ENCODE measurements around the gene TMEM72. TPM values are rescaled to one million over a fixed set of nuclear protein-coding genes. Genes with fewer than 3 reads are reported as not detected.

The TMEM72 gene
- polyA plus RNA-seq, 3 donors: not detected

DNA sequence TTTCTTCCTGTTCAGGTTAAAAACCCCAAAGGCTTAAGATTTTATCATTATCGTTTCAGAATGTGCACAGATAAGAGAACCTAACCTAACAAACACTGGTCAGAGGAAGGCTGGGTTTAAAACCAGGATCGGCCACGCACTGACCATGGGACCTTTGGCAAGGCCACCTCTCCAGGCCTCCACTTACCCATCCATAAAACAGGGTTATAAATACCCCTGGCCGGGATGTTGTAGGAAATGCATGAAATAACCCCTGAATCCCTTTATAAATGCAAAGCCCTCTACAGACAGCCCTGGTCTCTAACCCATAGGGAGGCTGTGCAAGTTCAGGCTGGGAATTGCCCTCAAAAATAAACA lies 67.1 kb downstream of the TMEM72 start:
- Histone ChIP-seq H3K27ac (ENCODE audit: low read depth in 1 of 2, low read length in 2 of 2) (peak overlapping the region; percentile 15 to 61), H3K4me2 (replicated peaks; ENCODE audit: extremely low read depth, low read length, poor library complexity, severe bottlenecking) (no peak overlapping the region), H4K20me1 (ENCODE audit: insufficient read depth, low read length) (peaks cover 77% of the 10 kb centered on the region), H3K36me3 (replicated peaks in 1 of 2; ENCODE audit: control insufficient read depth in 1 of 2, insufficient read depth in 2 of 2, low read length in 2 of 2) (peaks cover 71 to 80% of the 10 kb centered on the region in 2 donors), H3K4me1 (ENCODE audit: control insufficient read depth in 1 of 2, insufficient read depth in 2 of 2, low read length in 2 of 2) (peaks cover 24 to 40% of the 10 kb centered on the region in 2 donors), H3K27me3 (ENCODE audit: control insufficient read depth in 2 of 2, insufficient read depth in 2 of 2, low read length in 2 of 2) (no peaks in the 10 kb centered on the region), H3K9me3 (replicated peaks in 1 of 2; ENCODE audit: control insufficient read depth in 1 of 2, insufficient read depth in 1 of 2, low read length in 2 of 2) (no peaks in the 10 kb centered on the region), H3K79me2 (ENCODE audit: insufficient read depth, low read length) (peaks cover 76% of the 10 kb centered on the region), H2AFZ (ENCODE audit: insufficient read depth, low read depth, low read length, poor library complexity, severe bottlenecking) (no peak overlapping the region), H3K9ac (ENCODE audit: insufficient read depth, low read length, poor library complexity, severe bottlenecking) (peak overlapping the region; percentile 27), H3K4me3 (replicated peaks in 1 of 3; ENCODE audit: low read depth in 2 of 3, low read length in 3 of 3) (no peak overlapping the region)
- H3K4me3 Mint-ChIP-seq: no peak overlapping the region
- no peaks in the 10 kb centered on the region for H3K27me3 Mint-ChIP-seq (ENCODE audit: low read depth in 3 of 3)
- 10% methylated on average over 2 of the region's 4 CpGs for WGBS (ENCODE audit: insufficient coverage)
- no peak for DNase-seq
- peaks cover 39% of the 10 kb centered on the region for H3K4me1 Mint-ChIP-seq
- TF ChIP-seq, protein P1, sequence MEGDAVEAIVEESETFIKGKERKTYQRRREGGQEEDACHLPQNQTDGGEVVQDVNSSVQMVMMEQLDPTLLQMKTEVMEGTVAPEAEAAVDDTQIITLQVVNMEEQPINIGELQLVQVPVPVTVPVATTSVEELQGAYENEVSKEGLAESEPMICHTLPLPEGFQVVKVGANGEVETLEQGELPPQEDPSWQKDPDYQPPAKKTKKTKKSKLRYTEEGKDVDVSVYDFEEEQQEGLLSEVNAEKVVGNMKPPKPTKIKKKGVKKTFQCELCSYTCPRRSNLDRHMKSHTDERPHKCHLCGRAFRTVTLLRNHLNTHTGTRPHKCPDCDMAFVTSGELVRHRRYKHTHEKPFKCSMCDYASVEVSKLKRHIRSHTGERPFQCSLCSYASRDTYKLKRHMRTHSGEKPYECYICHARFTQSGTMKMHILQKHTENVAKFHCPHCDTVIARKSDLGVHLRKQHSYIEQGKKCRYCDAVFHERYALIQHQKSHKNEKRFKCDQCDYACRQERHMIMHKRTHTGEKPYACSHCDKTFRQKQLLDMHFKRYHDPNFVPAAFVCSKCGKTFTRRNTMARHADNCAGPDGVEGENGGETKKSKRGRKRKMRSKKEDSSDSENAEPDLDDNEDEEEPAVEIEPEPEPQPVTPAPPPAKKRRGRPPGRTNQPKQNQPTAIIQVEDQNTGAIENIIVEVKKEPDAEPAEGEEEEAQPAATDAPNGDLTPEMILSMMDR (IDR thresholded peaks at IDR 0.05): no peak
- no peaks in the 10 kb centered on the region for H3K9me3 Mint-ChIP-seq
- H3K36me3 Mint-ChIP-seq: peaks cover 51 to 75% of the 10 kb centered on the region in 2 donors
- intact Hi-C loops (cut with micrococcal nuclease): no loop called here
- H3K27ac Mint-ChIP-seq: peak overlapping the region in 4 of 7 donors; percentile 78 to 83 (median 80)

DNA sequence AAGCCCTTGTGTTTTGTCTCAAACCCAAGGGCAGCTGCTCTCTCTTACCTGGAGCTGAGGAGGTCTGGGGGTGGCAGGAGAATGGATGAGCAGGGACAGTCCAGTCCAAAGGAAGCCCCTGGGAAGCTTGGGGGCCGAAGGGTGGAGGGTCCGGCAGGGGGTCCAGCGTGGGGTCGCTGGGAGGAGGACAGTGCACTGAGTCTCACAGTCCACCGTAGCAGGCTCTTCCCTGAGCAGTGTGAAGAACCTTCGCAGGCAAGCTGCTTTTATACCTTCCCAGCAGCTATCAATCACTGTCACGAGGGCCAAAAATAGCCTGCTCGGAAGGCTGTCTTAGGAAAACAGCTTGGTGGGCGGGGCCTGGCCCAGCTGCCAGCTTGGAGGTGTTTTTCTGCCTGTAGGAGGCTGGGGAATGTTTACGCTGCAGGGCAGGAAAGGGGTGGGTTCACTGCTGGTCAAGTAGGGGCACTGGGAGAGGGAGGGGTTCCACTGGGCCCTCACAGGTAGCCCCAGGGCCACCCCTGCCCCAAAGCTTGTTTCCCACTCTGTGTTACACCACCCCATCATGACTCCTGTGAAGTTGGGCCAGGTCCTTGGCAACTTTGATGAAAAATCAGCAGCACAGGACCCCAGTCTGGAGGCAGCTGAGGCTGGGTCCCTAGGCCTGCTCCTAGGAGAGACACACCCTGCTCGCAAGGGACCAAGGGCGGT lies 67.6 kb downstream of the TMEM72 start, which contains the start of gene DEPP1:
DEPP1 (minus strand) TSS at position 240 of the 711 bp plus-strand sequence. CDS start 779 bp downstream, outside the sequence.
- H3K4me1 ChIP-seq (ENCODE audit: control insufficient read depth in 1 of 2, insufficient read depth in 2 of 2, low read length in 2 of 2): peaks cover 18 to 35% of the 10 kb centered on the region in 2 donors
- Mint-ChIP-seq H3K27ac (peak within 1 kb of the TSS in 5 of 7 donors; percentile 66 to 83 (median 78)), H3K4me3 (peak within 1 kb of the TSS in 1 of 2 donors; percentile 37)

More for the DNA sequence above, 67.6 kb downstream of the TMEM72 start, which contains the start of gene DEPP1:
- Histone ChIP-seq H3K27me3 (ENCODE audit: control insufficient read depth in 2 of 2, insufficient read depth in 2 of 2, low read length in 2 of 2) (no peaks in the 10 kb centered on the region), H3K27ac (ENCODE audit: low read depth in 1 of 2, low read length in 2 of 2) (peak within 1 kb of the TSS; percentile 15 to 61), H3K79me2 (ENCODE audit: insufficient read depth, low read length) (peaks cover 73% of the 10 kb centered on the region), H3K9ac (ENCODE audit: insufficient read depth, low read length, poor library complexity, severe bottlenecking) (peak within 1 kb of the TSS; percentile 27), H3K4me2 (replicated peaks; ENCODE audit: extremely low read depth, low read length, poor library complexity, severe bottlenecking) (no peak within 1 kb of the TSS), H3K4me3 (replicated peaks in 1 of 3; ENCODE audit: low read depth in 2 of 3, low read length in 3 of 3) (no peak within 1 kb of the TSS), H3K36me3 (replicated peaks in 1 of 2; ENCODE audit: control insufficient read depth in 1 of 2, insufficient read depth in 2 of 2, low read length in 2 of 2) (peaks cover 73 to 82% of the 10 kb centered on the region in 2 donors), H3K9me3 (replicated peaks in 1 of 2; ENCODE audit: control insufficient read depth in 1 of 2, insufficient read depth in 1 of 2, low read length in 2 of 2) (no peaks in the 10 kb centered on the region), H2AFZ (ENCODE audit: insufficient read depth, low read depth, low read length, poor library complexity, severe bottlenecking) (no peak within 1 kb of the TSS), H4K20me1 (ENCODE audit: insufficient read depth, low read length) (peaks cover 82% of the 10 kb centered on the region)
- no peaks in the 10 kb centered on the region for H3K9me3 Mint-ChIP-seq
- 25% methylated on average over 9 of the region's 12 CpGs for WGBS (ENCODE audit: insufficient coverage)
- no peak for DNase-seq
- H3K4me1 Mint-ChIP-seq: peaks cover 33% of the 10 kb centered on the region
- no peaks in the 10 kb centered on the region for H3K27me3 Mint-ChIP-seq (ENCODE audit: low read depth in 3 of 3)
- peaks cover 52 to 75% of the 10 kb centered on the region in 2 donors for H3K36me3 Mint-ChIP-seq
- intact Hi-C loops (cut with micrococcal nuclease): no loop called here
- TF ChIP-seq, protein P1 (IDR thresholded peaks at IDR 0.05): no peak

Measured in CD14-positive monocyte (primary cell).